Endothelial cell of umbilical vein (primary cell): ENCODE results near the gene CDC42BPB. TPM values are rescaled to one million over a fixed set of nuclear protein-coding genes. Genes with fewer than 3 reads are reported as not detected.

Experiments
- BruUV-seq: library from RNA; stranded (reverse); fragments of 400-500 nt; replicated peaks from 2 replicates; lab custom pipeline; 2021; lab: Mats Ljungman, UMichigan
- CTCF ChIA-PET: fragments of 300-600, 350-600 bp; sonication (Branson Sonifier 250); formaldehyde crosslinking; loops from one replicate; lab custom pipeline; 2021; ENCODE audit warnings: antibody characterized with exemption, inconsistent platforms; lab: Charles Lee
- POLR2A ChIA-PET: fragments of 300-600, 350-600 bp; sonication (Branson Sonifier 250); formaldehyde crosslinking; loops from one replicate; lab custom pipeline; 2021; ENCODE audit warnings: antibody characterized with exemption, inconsistent platforms; lab: Charles Lee
- DNase-seq: peaks from one replicate; pipeline ENCODE4 v3.0.0-alpha.2; 2011; ENCODE audit warnings: low read depth, low spot score
- FAIRE-seq: peaks from 2 replicates; lab custom pipeline; 2011; peaks lifted over from hg19 to GRCh38; lab: Jason Lieb, UNC
- H2AFZ ChIP-seq: 2 replicates; pipeline ENCODE4 v1.6.0; 2012; ENCODE audit warnings: low read depth, low read length, control low read depth, inconsistent platforms
- H3K27ac ChIP-seq: 2 replicates; pipeline ENCODE4 v1.5.1; 2011; ENCODE audit warnings: low read depth, mild to moderate bottlenecking, control low read depth, low read length, moderate library complexity; ENCODE audit not compliant: insufficient read depth
- H3K27me3 ChIP-seq, 2 experiments: 2 replicates each; pipeline versions ENCODE4 v1.6.0 to v1.6.1; 2011; ENCODE audit warnings: low read length in 2 of 2, mixed read lengths in 1 of 2; ENCODE audit not compliant: control insufficient read depth in 2 of 2, insufficient read depth in 2 of 2
- H3K36me3 ChIP-seq, 2 experiments: 2 replicates in 1 of 2; 3 replicates in 1 of 2; pipeline ENCODE4 v1.5.1; 2011; ENCODE audit warnings: low read length in 2 of 2, mild to moderate bottlenecking in 1 of 2, moderate library complexity in 1 of 2; ENCODE audit not compliant: control insufficient read depth in 2 of 2, insufficient read depth in 2 of 2; ENCODE audit errors: extremely low read depth in 1 of 2
- H3K4me1 ChIP-seq: 3 replicates; pipeline ENCODE4 v1.5.1; 2011; ENCODE audit warnings: mild to moderate bottlenecking, low read length; ENCODE audit not compliant: control insufficient read depth, insufficient read depth; ENCODE audit errors: extremely low read depth
- H3K4me2 ChIP-seq: 2 replicates; pipeline ENCODE4 v1.6.1; 2011; ENCODE audit warnings: low read length, control low read depth, mixed read lengths; ENCODE audit not compliant: insufficient read depth
- H3K4me3 ChIP-seq, 3 experiments: fragments of 200-600 bp in 1 of 3; sonication (generic), shearing (Covaris generic) in 1 of 3; replicated peaks in 1 of 3; 2 replicates each; pipeline ENCODE4 v1.5.1; 2011 to 2016; ENCODE audit warnings: control low read depth in 3 of 3, low read length in 3 of 3, mild to moderate bottlenecking in 2 of 3, inconsistent platforms in 1 of 3, low read depth in 1 of 3, moderate library complexity in 1 of 3; ENCODE audit not compliant: insufficient read depth in 1 of 3
- H3K79me2 ChIP-seq: 2 replicates; pipeline ENCODE4 v1.6.0; 2012; ENCODE audit warnings: low read length, inconsistent platforms; ENCODE audit not compliant: control insufficient read depth, insufficient read depth
- H3K9ac ChIP-seq: replicated peaks from 2 replicates; pipeline ENCODE3; 2011; ENCODE audit warnings: low read length, control low read depth; ENCODE audit not compliant: insufficient read depth; ENCODE audit errors: extremely low read depth
- H3K9me1 ChIP-seq: replicated peaks from 3 replicates; pipeline ENCODE4 v1.6.0; 2011; ENCODE audit warnings: mild to moderate bottlenecking, low read length; ENCODE audit not compliant: control insufficient read depth, insufficient read depth; ENCODE audit errors: extremely low read depth
- H3K9me3 ChIP-seq: replicated peaks from 2 replicates; pipeline ENCODE4 v1.5.1; 2012; ENCODE audit warnings: low read length, inconsistent platforms; ENCODE audit not compliant: control insufficient read depth, insufficient read depth
- H4K20me1 ChIP-seq: replicated peaks from 2 replicates; pipeline ENCODE3; 2011; ENCODE audit warnings: mild to moderate bottlenecking, low read length; ENCODE audit not compliant: control insufficient read depth, insufficient read depth; ENCODE audit errors: extremely low read depth
- CTCF ChIP-seq, 2 donors: IDR thresholded peaks; 1 replicate in 1 of 2; 2 replicates in 1 of 2; pipeline ENCODE4 v1.5.1; 2011; ENCODE audit warnings: low read length in 2 of 2, mild to moderate bottlenecking in 2 of 2, moderate library complexity in 2 of 2, control low read depth in 1 of 2, inconsistent platforms in 1 of 2, low read depth in 1 of 2; ENCODE audit not compliant: insufficient read depth in 1 of 2; ENCODE audit errors: extremely low read depth in 1 of 2
- EZH2 ChIP-seq: IDR thresholded peaks from 2 replicates; pipeline ENCODE4 v1.6.1; 2012; ENCODE audit warnings: borderline replicate concordance, low read depth, mild to moderate bottlenecking, moderate library complexity, low read length, inconsistent platforms; ENCODE audit not compliant: severe bottlenecking
- FOS ChIP-seq: IDR thresholded peaks from 2 replicates; pipeline ENCODE4 v1.6.1; 2011; ENCODE audit warnings: mild to moderate bottlenecking, low read length, moderate library complexity, borderline replicate concordance; ENCODE audit not compliant: insufficient read depth
- GATA2 ChIP-seq: IDR thresholded peaks from 2 replicates; pipeline ENCODE4 v1.7.0; 2011; ENCODE audit warnings: low read depth, mild to moderate bottlenecking, moderate library complexity, mixed read lengths, low read length; ENCODE audit not compliant: insufficient read length, insufficient read depth
- JUN ChIP-seq: IDR thresholded peaks from 2 replicates; pipeline ENCODE4 v1.6.1; 2011; ENCODE audit warnings: borderline replicate concordance, low read depth; ENCODE audit not compliant: insufficient read length, insufficient read depth
- MAX ChIP-seq: IDR thresholded peaks from 2 replicates; pipeline ENCODE4 v1.6.1; 2011; ENCODE audit not compliant: insufficient read depth, insufficient read length
- MYC ChIP-seq: IDR thresholded peaks from one replicate; pipeline ENCODE4 v1.6.1; 2011; ENCODE audit warnings: mild to moderate bottlenecking, low read depth, low read length
- POLR2A ChIP-seq: IDR thresholded peaks from 2 replicates; pipeline ENCODE4 v1.6.1; 2012; ENCODE audit warnings: low read depth, mild to moderate bottlenecking, control low read depth, low read length
- POLR2AphosphoS5 ChIP-seq: IDR thresholded peaks from 2 replicates; pipeline ENCODE4 v1.6.1; 2012; ENCODE audit warnings: low read depth, mild to moderate bottlenecking, control low read depth, low read length, moderate library complexity; ENCODE audit not compliant: insufficient read depth
- dilution Hi-C: fragments of 300-500 bp; cut with MboI; formaldehyde crosslinking; loops from one replicate; pipeline ENCODE4 v1.15.0; 2019; ENCODE audit warnings: low sequenced_read_pairs; ENCODE audit not compliant: extremely low pct_ligation_motif_present
- intact Hi-C: fragments of 100-400 bp; cut with micrococcal nuclease; formaldehyde crosslinking; loops from one replicate; pipeline ENCODE4 v1.10.0; 2022
- polyA plus RNA-seq, 4 experiments: library from polyadenylated mRNA; depleted of rRNA in 3 of 4; stranded (reverse) in 3 of 4; unstranded in 1 of 4; fragments of >200 nt; gene quantifications; 2 replicates each; pipeline versions ENCODE4 v1.2.1 to v1.2.3, GENCODE V29; 2011 to 2012; ENCODE audit warnings: missing spikeins in 1 of 4
- total RNA-seq: library from RNA; stranded (reverse); gene quantifications from 2 replicates; pipeline ENCODE4 v1.2.3, GENCODE V29; 2021

CDC42BPB gene
- total and polyA plus RNA-seq, 2 donors (not counting 3 experiments of a cell fraction or from before 2014, with no cell fraction given), result 82.6 to 131 TPM

- no peaks in the 10 kb centered on the region for H3K9me1 ChIP-seq
- no peak overlapping the region for H3K9ac ChIP-seq
- H3K4me1 ChIP-seq, result peaks cover 15% of the 10 kb centered on the region
- FAIRE-seq (no peak), DNase-seq (no peak)
- peaks cover 86% of the 10 kb centered on the region for H3K79me2 ChIP-seq
- no peaks in the 10 kb centered on the region for H3K27me3 ChIP-seq
- intact Hi-C loops (no loop called here), dilution Hi-C loops (no loop called here)
- BruUV-seq, result no TSS peak
- no peak overlapping the region for H3K27ac ChIP-seq
- H3K36me3 ChIP-seq, result no peaks in the 10 kb centered on the region
- CTCF ChIA-PET, result interaction anchor here (1.4 to 2.1 kb wide), 2 partner anchors 19 to 22 kb away, joined by 3 to 7 read pairs; no protein-coding TSS in a partner anchor
- no peak overlapping the region for H3K4me2 ChIP-seq
- POLR2A ChIA-PET, result no interaction called here
- peaks cover 11% of the 10 kb centered on the region for H4K20me1 ChIP-seq
- no peak overlapping the region for H2AFZ ChIP-seq
- TF ChIP-seq MYC (no peak), GATA2 (no peak), EZH2 (no peak), POLR2A (no peak), FOS (no peak), POLR2AphosphoS5 (no peak), CTCF (IDR thresholded peaks at IDR 0.05; ENCODE audit: extremely low read depth in 1 of 2, insufficient read depth in 1 of 2, low read depth in 1 of 2, low read length in 2 of 2) (no peak), JUN (no peak), MAX (no peak)
- no peaks in the 10 kb centered on the region for H3K9me3 ChIP-seq
- no peak overlapping the region for H3K4me3 ChIP-seq
Measured at GRCh38 chr14:103052407-103052806, 4.9 kb downstream of the CDC42BPB start.
